Measurements from ENCODE around the gene ZNF827. TPM values are rescaled to one million over a fixed set of nuclear protein-coding genes. Genes with fewer than 3 reads are reported as not detected.

The ZNF827 gene
- total and polyA plus RNA-seq, 2 experiments from 2014 or later, result 20.3 to 33.1 TPM

GRCh38 chr4:145882604-145883003, 56.0 kb downstream of the ZNF827 start:
- Histone ChIP-seq H3K4me2 (peak overlapping the region; percentile 12; the same call in 1 of the 2 replicates), H3K4me3 (no peak overlapping the region), H4K20me1 (replicated peaks; ENCODE audit: insufficient read depth) (no peaks in the 10 kb centered on the region), H3F3A (replicated peaks; ENCODE audit: low read depth) (peaks cover 11% of the 10 kb centered on the region), H3K27ac (ENCODE audit: low read depth) (peak overlapping the region; percentile 34; the same call in 1 of the 2 replicates), H3K36me3 (ENCODE audit: insufficient read depth) (no peaks in the 10 kb centered on the region; the same call in none of the 2 replicates), H2AFZ (no peak overlapping the region), H3K9me2 (ENCODE audit: insufficient read depth) (no peaks in the 10 kb centered on the region), H3K79me2 (replicated peaks; ENCODE audit: insufficient read depth) (peaks cover 80% of the 10 kb centered on the region), H3K27me3 (ENCODE audit: insufficient read depth) (no peaks in the 10 kb centered on the region), H3K4me1 (ENCODE audit: insufficient read depth) (peaks cover 51% of the 10 kb centered on the region)
- peak overlapping the region; percentile 65 for H3K27ac Mint-ChIP-seq
- H3K36me3 Mint-ChIP-seq (ENCODE audit: low read depth), result peaks cover 67% of the 10 kb centered on the region
- H3K4me3 Mint-ChIP-seq, result no peak overlapping the region
- DNase-seq (ENCODE audit: low spot score) (no peak), ATAC-seq (no peak)
- H3K4me1 Mint-ChIP-seq, result peaks cover 73% of the 10 kb centered on the region
- no peaks in the 10 kb centered on the region for H3K9me3 Mint-ChIP-seq
- peaks cover 5% of the 10 kb centered on the region for H3K27me3 Mint-ChIP-seq (ENCODE audit: insufficient read depth, low read depth, poor library complexity)
- no peak for TF ChIP-seq ETS1 (IDR thresholded peaks at IDR 0.05)
- TF ChIP-seq STAT1 (IDR thresholded peaks at IDR 0.05; ENCODE audit: unreplicated experiment), result no peak
- no peak for TF ChIP-seq ZNF331 (CRISPR knock-in tag; IDR thresholded peaks at IDR 0.05; ENCODE audit: low read depth)
- no peak for TF ChIP-seq EZH2 (IDR thresholded peaks at IDR 0.05; ENCODE audit: low read depth, unreplicated experiment)
- TF ChIP-seq ZNF462 (CRISPR knock-in tag; IDR thresholded peaks at IDR 0.05), result no peak
- no peak for TF ChIP-seq CREB1 (CRISPR knock-in tag; IDR thresholded peaks at IDR 0.05; ENCODE audit: low read depth)
- no peak for TF ChIP-seq CTCF (conservative IDR thresholded peaks at IDR 0.05; ENCODE audit: low read depth in 2 of 2)
- TF ChIP-seq ZNF114 (CRISPR knock-in tag; IDR thresholded peaks at IDR 0.05), result no peak
- TF ChIP-seq REST (IDR thresholded peaks at IDR 0.05; ENCODE audit: unreplicated experiment), result no peak

All from GM23338 (cell line).